Large intestine (tissue), 3 donors: ENCODE data around the gene GFI1B. TPM values are rescaled to one million over a fixed set of nuclear protein-coding genes. Genes with fewer than 3 reads are reported as not detected.
"Not testable (repeated sequence)": the region's sequence is repeated elsewhere in the genome, so short reads cannot be mapped to it uniquely, and the experiment has no call there.

Source experiments
- DNase-seq, 2 donors: peaks; one replicate each; pipeline versions ENCODE4 v3.0.0 to v3.0.0-alpha.2; 2013
- H3K27ac ChIP-seq: one replicate; pipeline ENCODE4 v1.5.1; 2013; ENCODE audit warnings: low read length
- H3K27me3 ChIP-seq: 2 replicates; pipeline ENCODE4 v1.6.1; 2013; ENCODE audit warnings: low read length; ENCODE audit not compliant: control insufficient read depth, insufficient read depth
- H3K36me3 ChIP-seq: 2 replicates; pipeline ENCODE4 v1.6.1; 2013; ENCODE audit warnings: low read length; ENCODE audit not compliant: control insufficient read depth, insufficient read depth
- H3K4me1 ChIP-seq: one replicate; pipeline ENCODE4 v1.6.1; 2013; ENCODE audit warnings: low read length; ENCODE audit not compliant: control insufficient read depth, insufficient read depth
- H3K4me3 ChIP-seq: one replicate; pipeline ENCODE4 v1.5.1; 2013; ENCODE audit warnings: low read length
- H3K9me3 ChIP-seq: one replicate; pipeline ENCODE4 v1.6.1; 2013; ENCODE audit warnings: mild to moderate bottlenecking, low read depth, low read length, moderate library complexity; ENCODE audit not compliant: control insufficient read depth
- WGBS: methylation state at CpG from one replicate; pipeline ENCODE4 v1.1.5; 2013; ENCODE audit warnings: low lambda C conversion rate; ENCODE audit not compliant: insufficient coverage; 5-methylcytosine and 5-hydroxymethylcytosine counted together
- polyA plus RNA-seq: library from polyadenylated mRNA; unstranded; fragments of 120-200 nt; gene quantifications from one replicate; pipeline ENCODE4 v1.2.1, GENCODE V29; 2013

Gene GFI1B
- polyA plus RNA-seq, 1 donor, result 6.2 TPM

- Histone ChIP-seq H3K4me3 (peak overlapping the region; percentile 100), H3K36me3 (peaks cover 12% of the 10 kb centered on the region), H3K27ac (no peak overlapping the region), H3K4me1 (peaks cover 10% of the 10 kb centered on the region), H3K27me3 (no peaks in the 10 kb centered on the region), H3K9me3 (no peaks in the 10 kb centered on the region)
- no peak for DNase-seq
- WGBS, result no CpG with 5 or more reads among the region's 10 CpGs
These were observed 53.0 kb downstream of the GFI1B start for GRCh38 chr9:133031496-133031911.

- Histone ChIP-seq H3K27ac (no peak overlapping the region), H3K9me3 (no peaks in the 10 kb centered on the region), H3K4me3 (no peak overlapping the region), H3K4me1 (peaks cover 10% of the 10 kb centered on the region), H3K36me3 (peaks cover 12% of the 10 kb centered on the region), H3K27me3 (no peaks in the 10 kb centered on the region)
- WGBS, result 100% methylated on average over 7 of the region's 10 CpGs
- no peak for DNase-seq
These were observed 53.7 kb downstream of the GFI1B start for GRCh38 chr9:133032171-133032570.

- Histone ChIP-seq H3K9me3 (no peaks in the 10 kb centered on the region), H3K36me3 (peaks cover 12% of the 10 kb centered on the region), H3K27me3 (no peaks in the 10 kb centered on the region), H3K27ac (no peak overlapping the region), H3K4me3 (no peak overlapping the region), H3K4me1 (peaks cover 5% of the 10 kb centered on the region)
- WGBS, result 100% methylated on average over 2 of the region's 6 CpGs
- no peak for DNase-seq
These were observed 57.2 kb downstream of the GFI1B start for GRCh38 chr9:133035669-133036068.

GRCh38 chr9:133037775-133038515 lies 59.5 kb downstream of the GFI1B start:
- Histone ChIP-seq H3K27ac (no peak overlapping the region), H3K4me3 (no peak overlapping the region), H3K27me3 (no peaks in the 10 kb centered on the region), H3K36me3 (peaks cover 25% of the 10 kb centered on the region), H3K9me3 (no peaks in the 10 kb centered on the region), H3K4me1 (no peaks in the 10 kb centered on the region)
- WGBS, result 87% methylated on average over 5 of the region's 25 CpGs
- no peak for DNase-seq

GRCh38 chr9:133040892-133041479 lies 62.5 kb downstream of the GFI1B start:
- not testable (repeated sequence) for DNase-seq, H3K27ac ChIP-seq, H3K9me3 ChIP-seq, H3K4me1 ChIP-seq, H3K4me3 ChIP-seq, H3K27me3 ChIP-seq
- no CpG with 5 or more reads among the region's 12 CpGs for WGBS
- H3K36me3 ChIP-seq, result peaks cover 43% of the 10 kb centered on the region

Other genes with a start within 250 kb of the GFI1B start
- 2.6 TPM for gene AK8, start 100.4 kb upstream of the GFI1B start, polyA plus RNA-seq
- 2.5 TPM for gene SPACA9, start 99.8 kb upstream of the GFI1B start, polyA plus RNA-seq
- 45.6 TPM for gene TSC1, start 34.1 kb upstream of the GFI1B start, polyA plus RNA-seq
- gene GTF3C5, start 52.3 kb downstream of the GFI1B start, polyA plus RNA-seq, result 54.8 TPM
- gene CEL, start 83.3 kb downstream of the GFI1B start, polyA plus RNA-seq, result 268 TPM
- gene RALGDS, start 142.5 kb downstream of the GFI1B start, polyA plus RNA-seq, result 43.8 TPM
- gene GBGT1, start 185.2 kb downstream of the GFI1B start, polyA plus RNA-seq, result 8.7 TPM
- gene OBP2B, start 230.6 kb downstream of the GFI1B start, polyA plus RNA-seq, result not detected